HepG2 (cell line): Measurements from ENCODE around the gene SOX13. TPM values are rescaled to one million over a fixed set of nuclear protein-coding genes. Genes with fewer than 3 reads are reported as not detected.
A peak's percentile ranks its signal among the peaks of the same experiment; 100 is the strongest.

Experiments
- ATF4 ChIP-seq, 2 experiments: fragments of 450-650 bp in 1 of 2; sonication (generic) in 1 of 2; formaldehyde crosslinking; IDR thresholded peaks; 2 replicates each; pipeline versions ENCODE4 v1.5.0 to v1.8.0; 2020 to 2022; ENCODE audit warnings: mild to moderate bottlenecking in 1 of 2, missing genetic modification reagents in 1 of 2
- FLYWCH1 ChIP-seq: sonication (generic); formaldehyde crosslinking; IDR thresholded peaks from 2 replicates; pipeline ENCODE4 v1.8.1; 2023; ENCODE audit warnings: mild to moderate bottlenecking, missing genetic modification reagents
- HHEX ChIP-seq: IDR thresholded peaks from 2 replicates; pipeline ENCODE4 v1.6.1; 2016; ENCODE audit warnings: control low read depth
- JDP2 ChIP-seq: sonication (generic); formaldehyde crosslinking; IDR thresholded peaks from 2 replicates; pipeline ENCODE4 v1.8.1; 2022; ENCODE audit warnings: missing genetic modification reagents, borderline replicate concordance
- MLX ChIP-seq: IDR thresholded peaks from 2 replicates; pipeline ENCODE4 v1.6.1; 2016
- NCOA2 ChIP-seq: sonication (generic); formaldehyde crosslinking; IDR thresholded peaks from 2 replicates; pipeline ENCODE4 v1.8.0; 2022; ENCODE audit warnings: inconsistent platforms
- RNF2 ChIP-seq: fragments of 450-650 bp; conservative IDR thresholded peaks from 2 replicates; pipeline ENCODE4 v1.6.1; 2016; ENCODE audit warnings: low read depth
- SNAPC5 ChIP-seq: sonication (generic); formaldehyde crosslinking; IDR thresholded peaks from 2 replicates; pipeline ENCODE4 v1.8.1; 2023; ENCODE audit warnings: mild to moderate bottlenecking, missing genetic modification reagents, borderline replicate concordance
- SOX13 ChIP-seq, 3 experiments: fragments of 450-650 bp in 1 of 3; sonication (generic) in 1 of 3; formaldehyde crosslinking in 1 of 3; IDR thresholded peaks in 2 of 3; conservative IDR thresholded peaks in 1 of 3; 2 replicates each; pipeline versions ENCODE4 v1.5.0 to v1.6.1; 2016 to 2020; ENCODE audit warnings: antibody characterized with exemption in 1 of 3, mild to moderate bottlenecking in 1 of 3, missing compliant biosample characterization in 1 of 3, missing genetic modification reagents in 1 of 3, moderate library complexity in 1 of 3
- TEAD3 ChIP-seq: optimal IDR thresholded peaks from 2 replicates; pipeline ENCODE3; 2016; ENCODE audit warnings: borderline replicate concordance
- XRCC5 ChIP-seq: fragments of 200-400 bp; formaldehyde crosslinking; optimal IDR thresholded peaks from 2 replicates; pipeline ENCODE3; 2017; ENCODE audit warnings: mild to moderate bottlenecking, low read length
- ZBTB25 ChIP-seq: IDR thresholded peaks from 2 replicates; pipeline ENCODE4 v1.6.1; 2018; ENCODE audit warnings: missing genetic modification reagents
- ZBTB7A ChIP-seq: sonication (generic); formaldehyde crosslinking; IDR thresholded peaks from 2 replicates; pipeline ENCODE4 v1.8.0; 2022; ENCODE audit warnings: mild to moderate bottlenecking, missing genetic modification reagents
- ZFP36L2 ChIP-seq: sonication (generic); formaldehyde crosslinking; IDR thresholded peaks from 2 replicates; pipeline ENCODE4 v1.4.0; 2020; ENCODE audit warnings: missing genetic modification reagents
- ZNF333 ChIP-seq: sonication (generic); formaldehyde crosslinking; IDR thresholded peaks from 2 replicates; pipeline ENCODE4 v1.4.0; 2020; ENCODE audit warnings: mild to moderate bottlenecking, missing genetic modification reagents, borderline replicate concordance
- ZNF496 ChIP-seq: sonication (generic); formaldehyde crosslinking; IDR thresholded peaks from 2 replicates; pipeline ENCODE4 v1.8.1; 2023; ENCODE audit warnings: mild to moderate bottlenecking, moderate library complexity, missing genetic modification reagents; ENCODE audit not compliant: insufficient replicate concordance
- ZNF691 ChIP-seq: sonication (generic); formaldehyde crosslinking; IDR thresholded peaks from 2 replicates; pipeline ENCODE4 v1.4.0; 2020; ENCODE audit warnings: missing genetic modification reagents, low read depth, mild to moderate bottlenecking, borderline replicate concordance
- ZNF772 ChIP-seq: sonication (generic); formaldehyde crosslinking; IDR thresholded peaks from 2 replicates; pipeline ENCODE4 v1.5.0; 2020; ENCODE audit warnings: mild to moderate bottlenecking, missing genetic modification reagents
- polyA plus RNA-seq, 8 experiments: library from polyadenylated mRNA; depleted of rRNA in 3 of 8; stranded (reverse) in 7 of 8; unstranded in 1 of 8; fragments of >200 nt; fragmentation: Illumina TruSeq in 4 of 8; extraction: Trizol in 4 of 8; gene quantifications; 2 replicates each; pipeline versions ENCODE4 v1.2.1 to v1.2.3, GENCODE V29; 2011 to 2016; ENCODE audit warnings: low read depth in 4 of 8, missing spikeins in 1 of 8, mixed read lengths in 1 of 8; ENCODE audit not compliant: insufficient read depth in 1 of 8
- total RNA-seq, 5 experiments: library from RNA; depleted of rRNA; stranded (reverse); fragments of >200 nt; fragmentation: Illumina TruSeq; extraction: Trizol; gene quantifications; 2 replicates each; pipeline ENCODE4 v1.2.3, GENCODE V29; 2016; ENCODE audit warnings: low read depth in 1 of 5
- TF ChIP-seq, protein P1 (sequence below): sonication (generic); formaldehyde crosslinking; IDR thresholded peaks from 2 replicates; pipeline ENCODE4 v1.5.0; 2020; ENCODE audit warnings: missing genetic modification reagents, mild to moderate bottlenecking, borderline replicate concordance
- TF ChIP-seq, protein P2 (sequence below): sonication (generic); formaldehyde crosslinking; IDR thresholded peaks from 2 replicates; pipeline ENCODE4 v1.4.0; 2020; ENCODE audit warnings: missing genetic modification reagents

The SOX13 gene
- total and polyA plus RNA-seq, 2 of the 13 experiments (the other 11 are each of a cell fraction or from before 2014, with no cell fraction given), result 13.3 to 15.8 TPM

- TF ChIP-seq ZNF496 (no peak), NCOA2 (CRISPR knock-in tag) (peak; percentile 15; the same call in 1 of the 2 replicates), ZNF691 (CRISPR knock-in tag) (no peak), ZFP36L2 (CRISPR knock-in tag) (no peak), HHEX (CRISPR knock-in tag) (no peak), RNF2 (no peak), SOX13 (IDR thresholded peaks at IDR 0.05) (no peak), SOX13 (CRISPR knock-in tag; conservative IDR thresholded peaks at IDR 0.05 in 1 of 2, IDR thresholded peaks at IDR 0.05 in 1 of 2) (no peak), ZNF333 (no peak), MLX (no peak), FLYWCH1 (CRISPR knock-in tag) (no peak), ZBTB25 (CRISPR knock-in tag) (peak; percentile 50; the same call in 1 of the 2 replicates), ATF4 (CRISPR knock-in tag; IDR thresholded peaks at IDR 0.05) (no peak), XRCC5 (peak; percentile 60), ZBTB7A (CRISPR knock-in tag) (peak; percentile 30; the same call in 1 of the 2 replicates), JDP2 (no peak), ZNF772 (CRISPR knock-in tag) (no peak), SNAPC5 (CRISPR knock-in tag) (no peak), TEAD3 (CRISPR knock-in tag) (peak; percentile 62)
- TF ChIP-seq, protein P1, sequence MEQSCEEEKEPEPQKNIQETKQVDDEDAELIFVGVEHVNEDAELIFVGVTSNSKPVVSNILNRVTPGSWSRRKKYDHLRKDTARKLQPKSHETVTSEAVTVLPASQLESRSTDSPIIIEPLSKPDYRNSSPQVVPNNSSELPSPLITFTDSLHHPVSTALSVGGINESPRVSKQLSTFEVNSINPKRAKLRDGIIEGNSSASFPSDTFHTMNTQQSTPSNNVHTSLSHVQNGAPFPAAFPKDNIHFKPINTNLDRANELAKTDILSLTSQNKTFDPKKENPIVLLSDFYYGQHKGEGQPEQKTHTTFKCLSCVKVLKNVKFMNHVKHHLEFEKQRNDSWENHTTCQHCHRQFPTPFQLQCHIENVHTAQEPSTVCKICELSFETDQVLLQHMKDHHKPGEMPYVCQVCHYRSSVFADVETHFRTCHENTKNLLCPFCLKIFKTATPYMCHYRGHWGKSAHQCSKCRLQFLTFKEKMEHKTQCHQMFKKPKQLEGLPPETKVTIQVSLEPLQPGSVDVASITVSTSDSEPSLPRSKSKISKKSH (CRISPR knock-in tag), result no peak
- TF ChIP-seq, protein P2, sequence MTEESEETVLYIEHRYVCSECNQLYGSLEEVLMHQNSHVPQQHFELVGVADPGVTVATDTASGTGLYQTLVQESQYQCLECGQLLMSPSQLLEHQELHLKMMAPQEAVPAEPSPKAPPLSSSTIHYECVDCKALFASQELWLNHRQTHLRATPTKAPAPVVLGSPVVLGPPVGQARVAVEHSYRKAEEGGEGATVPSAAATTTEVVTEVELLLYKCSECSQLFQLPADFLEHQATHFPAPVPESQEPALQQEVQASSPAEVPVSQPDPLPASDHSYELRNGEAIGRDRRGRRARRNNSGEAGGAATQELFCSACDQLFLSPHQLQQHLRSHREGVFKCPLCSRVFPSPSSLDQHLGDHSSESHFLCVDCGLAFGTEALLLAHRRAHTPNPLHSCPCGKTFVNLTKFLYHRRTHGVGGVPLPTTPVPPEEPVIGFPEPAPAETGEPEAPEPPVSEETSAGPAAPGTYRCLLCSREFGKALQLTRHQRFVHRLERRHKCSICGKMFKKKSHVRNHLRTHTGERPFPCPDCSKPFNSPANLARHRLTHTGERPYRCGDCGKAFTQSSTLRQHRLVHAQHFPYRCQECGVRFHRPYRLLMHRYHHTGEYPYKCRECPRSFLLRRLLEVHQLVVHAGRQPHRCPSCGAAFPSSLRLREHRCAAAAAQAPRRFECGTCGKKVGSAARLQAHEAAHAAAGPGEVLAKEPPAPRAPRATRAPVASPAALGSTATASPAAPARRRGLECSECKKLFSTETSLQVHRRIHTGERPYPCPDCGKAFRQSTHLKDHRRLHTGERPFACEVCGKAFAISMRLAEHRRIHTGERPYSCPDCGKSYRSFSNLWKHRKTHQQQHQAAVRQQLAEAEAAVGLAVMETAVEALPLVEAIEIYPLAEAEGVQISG (CRISPR knock-in tag), result peak; percentile 60
Observed at GRCh38 chr1:204162494-204163074, 89.7 kb downstream of the SOX13 start (continued).
